ENCODE results near the gene DOCK8.

- TF ChIP-seq CTCF (IDR thresholded peaks at IDR 0.05 in 8 of 11, conservative IDR thresholded peaks at IDR 0.05 in 3 of 11) (no peak), POLR2A (IDR thresholded peaks at IDR 0.05) (no peak), POLR2AphosphoS5 (IDR thresholded peaks at IDR 0.05) (no peak)
Measured at GRCh38 chr9:444528-444927, 229.9 kb downstream of the DOCK8 start.
